IPS DF 4.7 (cell line): ENCODE measurements around the gene GDI2.

Experiments
- DNase-seq: peaks from one replicate; pipeline ENCODE4 v3.0.0-alpha.2; 2013; ENCODE audit warnings: low spot score; ENCODE audit errors: extremely low read depth

The GDI2 gene

DNA sequence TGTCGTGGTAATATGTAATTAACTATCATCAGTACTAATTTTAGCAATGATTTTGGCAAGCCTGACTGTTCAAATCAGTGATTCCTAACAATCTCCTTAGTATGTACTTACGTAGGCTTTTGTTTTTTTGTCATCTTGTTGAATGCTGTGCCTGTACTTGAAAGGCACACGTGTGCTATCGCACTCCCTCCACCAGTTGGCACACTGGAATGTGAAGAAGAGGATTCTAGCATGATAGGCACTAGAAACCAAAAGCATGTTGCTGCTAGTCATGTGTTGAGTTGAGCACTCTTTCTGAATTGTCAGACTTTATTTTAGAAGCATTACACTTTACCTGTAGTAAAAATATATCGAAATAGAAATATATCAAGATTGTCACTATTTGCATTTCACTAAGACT, 69.5 kb downstream of the GDI2 start:
- no peak for DNase-seq

DNA sequence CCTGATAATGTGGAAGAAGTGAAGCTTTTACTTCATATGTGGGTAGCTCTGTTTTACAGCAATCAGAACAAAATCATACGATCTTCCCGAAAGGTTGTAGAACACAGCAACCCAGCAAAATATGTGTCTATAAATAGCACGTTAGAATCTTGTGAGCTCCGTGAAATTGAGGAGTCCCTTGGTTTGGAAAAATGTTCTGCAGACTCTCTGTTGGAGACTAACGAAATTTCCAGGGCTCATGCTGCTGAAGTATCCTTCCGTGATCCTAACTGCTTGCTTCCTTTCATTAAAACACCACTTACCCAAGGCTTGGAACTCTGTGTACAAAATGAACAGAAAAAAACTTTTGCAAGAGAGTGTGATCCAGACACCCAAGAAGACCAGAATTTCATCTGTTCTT, 71.1 kb downstream of the GDI2 start:
- no peak for DNase-seq

DNA sequence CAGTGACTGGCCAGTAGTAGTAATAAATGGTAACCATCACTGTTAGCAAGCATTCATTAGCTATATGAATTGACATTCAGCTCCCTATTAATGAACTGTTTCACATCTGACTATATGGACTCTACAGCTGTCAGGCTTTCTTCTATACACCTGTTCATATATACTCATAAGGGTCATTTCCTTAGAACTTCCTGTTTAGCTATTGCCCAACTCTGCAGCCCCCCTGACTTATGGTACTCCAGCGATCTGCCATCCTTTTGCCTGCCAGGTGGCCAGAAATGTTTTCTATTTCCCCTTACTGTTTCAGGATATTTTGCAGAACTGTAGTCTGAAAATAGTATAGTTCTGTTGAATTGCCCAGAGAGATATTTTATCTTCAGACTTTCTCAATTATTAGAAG, 72.0 kb downstream of the GDI2 start:
- no peak for DNase-seq

DNA sequence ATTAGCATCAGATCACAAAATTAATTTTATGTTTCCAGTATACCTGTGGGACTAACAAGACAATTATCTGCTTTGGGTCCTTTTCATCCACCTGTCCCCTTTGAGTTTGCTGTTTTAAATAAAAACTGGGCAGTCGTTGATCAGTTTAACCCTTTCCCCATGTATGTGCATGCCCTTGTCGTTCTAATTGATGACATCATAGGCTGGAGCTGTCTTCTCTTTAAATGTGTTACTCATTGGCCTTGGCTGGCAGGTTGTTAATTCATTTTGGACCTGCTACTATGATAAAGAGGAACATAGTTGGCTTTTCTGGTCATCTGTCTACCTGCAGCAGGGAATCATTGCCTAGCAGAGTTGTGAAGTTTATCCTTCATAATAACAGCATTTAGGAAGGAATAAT, 74.8 kb downstream of the GDI2 start:
- DNase-seq, result no peak

DNA sequence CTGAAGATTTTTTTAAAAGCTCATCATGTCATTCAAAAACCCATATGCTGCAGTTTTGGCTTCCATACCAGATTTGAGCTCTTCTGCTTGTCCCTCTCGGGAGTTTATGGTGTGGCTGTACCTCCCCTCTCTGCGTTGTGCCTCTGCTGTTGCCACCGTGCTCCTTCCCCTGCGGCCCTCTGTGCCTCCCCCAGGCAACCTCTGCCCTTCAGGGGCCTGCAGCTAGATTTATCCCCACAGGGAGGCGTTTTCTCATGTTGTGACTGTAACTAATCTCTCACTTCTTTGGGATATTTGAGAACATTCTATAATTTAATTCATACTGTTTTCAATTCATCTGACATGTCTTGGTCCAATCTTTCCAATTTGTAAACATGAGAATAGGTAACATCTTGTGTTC, 75.9 kb downstream of the GDI2 start:
- no peak for DNase-seq

DNA sequence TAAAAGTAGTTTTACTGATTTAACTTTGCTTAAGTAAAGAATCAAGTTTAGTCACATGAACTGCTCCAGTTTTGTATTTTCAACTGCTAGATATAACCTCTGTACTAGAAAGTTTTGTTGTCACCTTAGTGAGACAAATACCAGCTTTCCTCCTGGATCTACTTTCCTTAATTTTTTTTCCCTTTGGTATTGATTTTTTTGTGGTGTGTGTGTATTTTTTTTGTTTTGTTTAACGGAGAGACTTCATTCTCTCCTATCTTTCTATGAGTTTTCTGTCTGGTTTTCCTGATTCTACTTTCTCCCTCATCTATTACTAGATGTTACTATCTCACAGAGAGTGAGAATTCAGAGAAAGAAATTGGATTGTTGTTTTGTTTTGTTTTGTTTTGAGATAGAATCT, 76.6 kb downstream of the GDI2 start:
- DNase-seq, result no peak

DNA sequence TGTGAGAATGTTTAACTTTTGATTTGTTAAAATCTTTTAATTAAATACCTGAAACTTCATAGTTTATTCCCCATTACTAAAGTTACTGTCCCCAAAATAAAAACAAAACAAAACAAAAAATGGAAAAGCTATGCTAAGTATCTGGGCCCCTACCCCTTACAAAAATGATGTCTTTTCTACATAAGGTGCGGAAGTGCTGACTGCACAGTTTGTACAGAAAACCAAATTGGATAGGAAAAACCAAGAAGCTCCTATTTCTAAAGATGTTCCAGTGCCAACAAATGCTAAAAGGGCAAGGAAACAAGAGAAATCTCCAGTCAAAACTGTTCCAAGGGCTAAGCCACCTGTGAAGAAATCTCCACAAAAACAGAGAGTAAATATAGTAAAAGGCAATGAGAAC, 78.1 kb downstream of the GDI2 start:
- DNase-seq, result no peak

DNA sequence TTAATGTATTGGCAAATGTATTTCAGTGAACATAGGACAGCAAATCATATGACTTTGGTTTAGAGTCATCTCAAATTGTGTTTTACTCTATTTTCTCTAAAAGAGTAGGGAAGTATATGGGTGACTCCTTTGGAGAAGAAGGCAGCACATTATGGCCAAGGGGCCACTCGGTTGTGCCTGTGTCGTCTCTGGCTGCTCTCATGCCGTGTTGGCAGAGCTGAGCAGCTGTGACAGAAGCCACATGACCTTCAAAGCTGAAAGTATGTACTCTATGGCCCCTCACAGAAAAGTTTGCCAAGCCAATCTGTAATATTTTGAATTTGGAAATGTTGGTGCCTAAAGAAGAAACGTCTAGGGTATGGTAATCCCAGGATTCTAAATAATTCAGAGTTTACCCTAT, 81.1 kb downstream of the GDI2 start:
- no peak for DNase-seq

DNA sequence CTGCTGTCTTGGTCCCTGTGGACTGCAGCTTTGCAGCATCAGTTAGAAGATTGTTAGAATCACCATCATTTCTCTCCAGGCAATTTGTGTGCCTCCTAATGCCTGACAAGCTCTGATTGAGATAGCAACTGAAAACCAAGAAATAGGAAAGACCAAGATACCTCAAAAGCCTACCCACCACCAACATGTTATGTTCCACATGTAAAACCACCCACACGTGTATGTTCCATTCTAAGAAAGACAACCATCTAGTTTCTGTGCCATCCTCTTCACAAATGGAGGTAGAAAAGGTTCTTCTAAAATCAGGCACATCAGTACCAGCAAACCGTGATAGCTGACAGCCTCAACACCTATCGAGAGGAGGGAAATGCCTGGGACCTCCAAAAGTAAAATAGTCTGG, 81.7 kb downstream of the GDI2 start:
- no peak for DNase-seq

DNA sequence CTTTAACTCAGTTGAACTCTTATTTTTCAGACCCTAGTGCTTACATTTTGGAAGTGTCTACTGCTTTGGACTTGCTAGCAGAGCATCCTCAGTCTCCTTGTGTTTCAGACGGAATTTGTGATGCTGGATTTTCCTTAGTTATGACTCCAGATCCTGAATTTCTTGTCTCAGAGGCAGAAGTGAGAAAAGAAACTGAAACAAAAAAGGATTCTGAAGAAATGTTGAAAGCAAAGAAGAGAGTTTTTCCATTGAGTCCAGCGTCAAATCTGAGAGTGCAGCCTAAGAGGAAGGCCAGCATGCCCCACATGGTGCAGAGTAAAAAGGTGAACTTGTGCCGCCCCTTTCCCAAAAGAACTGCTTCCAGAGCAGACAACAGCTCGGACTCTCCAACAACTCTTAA, 82.5 kb downstream of the GDI2 start:
- DNase-seq, result no peak

DNA sequence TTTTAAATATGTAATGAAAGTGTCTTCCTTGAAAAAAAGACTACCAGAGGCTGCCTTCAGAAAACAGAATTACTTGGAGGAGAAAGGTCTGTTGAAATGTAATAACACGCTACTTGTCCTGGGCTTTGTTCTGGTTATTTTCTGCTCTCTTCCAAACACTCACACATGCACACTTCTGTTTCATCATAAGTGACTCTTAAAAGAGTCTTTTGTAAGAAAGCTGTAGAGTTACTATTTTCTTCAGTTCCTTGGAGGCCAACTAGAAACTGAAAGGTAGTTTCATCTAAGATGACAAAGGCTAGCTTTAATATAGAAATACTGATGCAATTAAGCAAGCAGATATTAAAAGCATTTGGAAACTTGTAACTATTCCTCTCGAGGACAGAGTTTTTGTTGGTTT, 89.5 kb downstream of the GDI2 start:
- no peak for DNase-seq

DNA sequence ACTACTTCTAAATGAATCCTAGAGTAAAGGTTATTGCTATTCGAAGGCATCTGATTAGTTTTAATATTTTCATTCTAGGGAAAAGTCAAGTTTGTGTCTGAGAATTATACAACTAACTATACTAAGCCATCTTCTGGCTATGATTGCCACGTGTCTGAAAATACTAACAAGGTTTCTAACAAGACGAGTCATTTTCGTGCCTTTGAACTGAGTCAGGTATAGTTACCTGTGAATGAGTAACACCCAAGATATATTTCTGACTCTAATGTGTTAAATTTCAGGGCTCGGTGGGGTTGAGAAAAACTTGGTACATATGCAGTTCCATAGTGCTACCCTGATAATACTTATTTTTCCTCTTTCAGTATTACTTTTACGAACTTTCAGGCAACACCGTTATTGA, 93.1 kb downstream of the GDI2 start:
- no peak for DNase-seq

DNA sequence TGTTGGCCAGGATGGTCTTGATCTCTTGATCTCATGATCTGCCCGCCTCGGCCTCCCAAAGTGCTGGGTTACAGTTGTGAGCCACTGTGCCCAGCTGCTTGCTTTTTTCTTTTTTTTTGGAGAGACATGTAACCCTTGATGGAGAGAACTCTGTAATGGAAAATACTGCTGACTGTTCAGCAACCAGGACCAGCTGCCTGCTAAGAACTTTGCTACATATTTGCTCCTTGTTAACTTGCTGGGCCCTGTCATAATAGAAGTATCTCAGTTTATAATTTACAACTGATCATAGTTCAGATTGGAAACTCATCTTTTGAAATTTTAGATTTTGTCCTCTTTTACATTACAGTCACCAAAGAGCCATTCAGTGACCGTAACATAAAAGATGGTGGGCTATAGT, 93.7 kb downstream of the GDI2 start:
- no peak for DNase-seq
